ENCODE measurements around the gene ELMO3. TPM values are rescaled to one million over a fixed set of nuclear protein-coding genes. Genes with fewer than 3 reads are reported as not detected.

Gene ELMO3
- total RNA-seq, 1 experiment from 2014 or later, result 1.5 TPM

DNA sequence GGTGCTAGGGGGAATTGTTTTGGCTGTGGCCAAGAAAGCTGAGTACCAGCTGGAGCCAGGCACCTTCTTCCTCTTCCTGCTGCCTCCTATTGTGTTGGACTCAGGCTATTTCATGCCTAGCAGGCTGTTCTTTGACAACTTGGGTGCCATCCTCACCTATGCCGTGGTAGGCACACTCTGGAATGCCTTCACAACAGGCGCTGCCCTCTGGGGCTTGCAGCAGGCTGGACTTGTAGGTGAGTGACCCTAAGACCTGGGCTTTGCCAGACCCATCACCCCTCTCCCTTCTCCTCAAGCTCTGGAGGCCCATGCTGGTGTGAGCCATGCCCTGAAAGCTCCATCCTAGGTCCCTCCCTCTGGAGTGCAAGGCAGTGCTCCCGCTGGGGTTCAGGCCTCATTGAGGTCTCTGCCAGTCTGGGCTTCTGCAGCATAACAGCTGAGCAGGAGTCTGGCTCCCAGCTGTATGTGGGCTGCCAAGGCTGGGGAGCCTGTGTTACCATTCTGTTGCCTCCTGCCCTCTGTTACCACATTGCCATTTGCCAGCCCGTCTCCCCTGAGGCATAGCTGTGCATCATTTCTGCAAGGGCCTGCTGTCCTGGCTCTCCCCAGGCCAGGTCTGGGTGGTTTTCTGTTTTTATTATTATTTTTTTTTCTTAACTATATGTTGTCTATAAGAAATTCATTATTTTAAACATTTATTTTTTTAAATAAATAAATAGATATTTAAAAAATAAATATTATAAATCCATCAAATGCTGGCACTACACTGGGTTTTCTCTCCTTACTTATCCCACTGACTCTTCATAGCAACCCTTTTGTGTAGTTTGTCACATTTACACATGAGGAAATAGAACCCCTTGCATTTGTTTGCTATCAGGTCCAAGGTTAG lies 53.9 kb downstream of the ELMO3 start:
- no peak for DNase-seq (ENCODE audit: extremely low read depth, low read depth)

Small RNAs within 50 kb of the gene (small RNA-seq; reads per million reads assigned to genes)
- gene MIR328, result 0.06 to 1.1 reads per million in 2 experiments

Other genes starting within 250 kb of the ELMO3 start
- 0.42 and 0.55 TPM in 2 replicates for gene CES3, start 237.9 kb upstream of the ELMO3 start, total RNA-seq (2014; rRNA removed; shearing (Covaris generic))
- gene CES4A, start 210.5 kb upstream of the ELMO3 start, total RNA-seq (2014; rRNA removed; shearing (Covaris generic)), result not detected in 2 replicates
- gene CBFB, start 170.0 kb upstream of the ELMO3 start, total RNA-seq (2014; rRNA removed; shearing (Covaris generic)), result 99.5 and 111 TPM in 2 replicates
- gene PHAF1, start 89.2 kb upstream of the ELMO3 start, total RNA-seq (2014; rRNA removed; shearing (Covaris generic)), result 35.0 and 36.8 TPM in 2 replicates
- 14.2 and 15.6 TPM in 2 replicates for gene B3GNT9, start 48.1 kb upstream of the ELMO3 start, total RNA-seq (2014; rRNA removed; shearing (Covaris generic))
- 19.5 and 20.0 TPM in 2 replicates for gene TRADD, start 39.2 kb upstream of the ELMO3 start, total RNA-seq (2014; rRNA removed; shearing (Covaris generic))
- 19.0 and 21.5 TPM in 2 replicates for gene FBXL8, start 39.2 kb upstream of the ELMO3 start, total RNA-seq (2014; rRNA removed; shearing (Covaris generic))
- 52.4 and 58.0 TPM in 2 replicates for gene HSF4, start 34.4 kb upstream of the ELMO3 start, total RNA-seq (2014; rRNA removed; shearing (Covaris generic))
- gene NOL3, start 28.6 kb upstream of the ELMO3 start, total RNA-seq (2014; rRNA removed; shearing (Covaris generic)), result 66.3 and 68.2 TPM in 2 replicates
- 9.6 and 10.8 TPM in 2 replicates for gene MATCAP1, start 15.2 kb upstream of the ELMO3 start, total RNA-seq (2014; rRNA removed; shearing (Covaris generic))
- gene EXOC3L1, start 9.0 kb upstream of the ELMO3 start, total RNA-seq (2014; rRNA removed; shearing (Covaris generic)), result not detected in 2 replicates
- 122 TPM in 2 replicates for gene E2F4, start 7.0 kb upstream of the ELMO3 start, total RNA-seq (2014; rRNA removed; shearing (Covaris generic))
- 37.7 and 46.9 TPM in 2 replicates for gene TMEM208, start 28.0 kb downstream of the ELMO3 start, total RNA-seq (2014; rRNA removed; shearing (Covaris generic))
- gene FHOD1, start 48.4 kb downstream of the ELMO3 start, total RNA-seq (2014; rRNA removed; shearing (Covaris generic)), result 22.6 and 30.4 TPM in 2 replicates
- gene SLC9A5, start 49.8 kb downstream of the ELMO3 start, total RNA-seq (2014; rRNA removed; shearing (Covaris generic)), result 0.78 and 0.94 TPM in 2 replicates
- gene PLEKHG4, start 80.4 kb downstream of the ELMO3 start, total RNA-seq (2014; rRNA removed; shearing (Covaris generic)), result 7.1 and 9.1 TPM in 2 replicates
- not detected in 2 replicates for gene KCTD19, start 127.6 kb downstream of the ELMO3 start, total RNA-seq (2014; rRNA removed; shearing (Covaris generic))
- not detected in 2 replicates for gene LRRC36, start 127.7 kb downstream of the ELMO3 start, total RNA-seq (2014; rRNA removed; shearing (Covaris generic))
- gene TPPP3, start 194.4 kb downstream of the ELMO3 start, total RNA-seq (2014; rRNA removed; shearing (Covaris generic)), result 0.84 TPM in 1 of 2 replicates, not detected in the other
- gene ZDHHC1, start 217.3 kb downstream of the ELMO3 start, total RNA-seq (2014; rRNA removed; shearing (Covaris generic)), result 9.9 and 12.6 TPM in 2 replicates
- 0.17 and 1.2 TPM in 2 replicates for gene HSD11B2, start 232.0 kb downstream of the ELMO3 start, total RNA-seq (2014; rRNA removed; shearing (Covaris generic))